ENCODE measurements around the gene ZNF883.

ZNF883 gene

GRCh38 chr9:112921549-112921948, 90.4 kb downstream of the ZNF883 start:
- in situ Hi-C loops (cut with MboI; ENCODE audit: low sequenced_read_pairs) = loop anchor here (25.0 kb wide), 1 partner anchor 741 kb away; no protein-coding TSS in a partner anchor

- in situ Hi-C loops (cut with MboI; ENCODE audit: low sequenced_read_pairs) = loop anchor here (25.0 kb wide), 1 partner anchor 744 kb away; no protein-coding TSS in a partner anchor
Measured at GRCh38 chr9:112917987-112918362, 94.0 kb downstream of the ZNF883 start.

GRCh38 chr9:112917047-112917986, 94.7 kb downstream of the ZNF883 start:
- in situ Hi-C loops (cut with MboI; ENCODE audit: low sequenced_read_pairs) = loop anchor here (25.0 kb wide), 1 partner anchor 745 kb away; no protein-coding TSS in a partner anchor

GRCh38 chr9:112914524-112914923, 97.5 kb downstream of the ZNF883 start:
- in situ Hi-C loops (cut with MboI; ENCODE audit: low sequenced_read_pairs) = loop anchor here (25.0 kb wide), 1 partner anchor 748 kb away; no protein-coding TSS in a partner anchor

GRCh38 chr9:112913326-112913725, 98.7 kb downstream of the ZNF883 start:
- in situ Hi-C loops (cut with MboI; ENCODE audit: low sequenced_read_pairs) = loop anchor here (25.0 kb wide), 1 partner anchor 749 kb away; no protein-coding TSS in a partner anchor

GRCh38 chr9:112912636-112913035, 99.4 kb downstream of the ZNF883 start:
- in situ Hi-C loops (cut with MboI; ENCODE audit: low sequenced_read_pairs) = loop anchor here (25.0 kb wide), 1 partner anchor 750 kb away; no protein-coding TSS in a partner anchor

GRCh38 chr9:112911736-112912135, 100.3 kb downstream of the ZNF883 start:
- in situ Hi-C loops (cut with MboI; ENCODE audit: low sequenced_read_pairs) = loop anchor here (25.0 kb wide), 1 partner anchor 751 kb away; no protein-coding TSS in a partner anchor
